Liver (tissue), 3 donors: ENCODE data around the gene EPHB2.

Experiments used
- ATF3 ChIP-seq: IDR thresholded peaks from 2 replicates; pipeline ENCODE4 v1.6.1; 2016; ENCODE audit warnings: antibody characterized with exemption
- CTCF ChIP-seq: fragments of 150-350 bp; IDR thresholded peaks from 2 replicates; pipeline ENCODE4 v1.5.1; 2017; ENCODE audit warnings: improper control_type of control experiment, low read depth, low read length; ENCODE audit not compliant: missing input control
- EGR1 ChIP-seq, 2 donors: IDR thresholded peaks; 2 replicates each; pipeline ENCODE4 v1.6.1; 2016 to 2018; ENCODE audit warnings: antibody characterized with exemption in 2 of 2, low read depth in 2 of 2
- HNF4A ChIP-seq, 2 donors: conservative IDR thresholded peaks; 2 replicates each; pipeline ENCODE4 v1.6.1; 2016; ENCODE audit warnings: antibody characterized with exemption in 2 of 2, mild to moderate bottlenecking in 2 of 2
- JUND ChIP-seq, 2 donors: IDR thresholded peaks; 2 replicates each; pipeline ENCODE4 v1.6.1; 2016; ENCODE audit warnings: antibody characterized with exemption in 2 of 2
- MAX ChIP-seq: IDR thresholded peaks from 2 replicates; pipeline ENCODE4 v1.6.1; 2016; ENCODE audit warnings: antibody characterized with exemption
- RAD21 ChIP-seq, 2 donors: IDR thresholded peaks; 2 replicates each; pipeline ENCODE4 v1.6.1; 2016; ENCODE audit warnings: antibody characterized with exemption in 2 of 2, mild to moderate bottlenecking in 2 of 2
- REST ChIP-seq: IDR thresholded peaks from 2 replicates; pipeline ENCODE4 v1.6.1; 2016; ENCODE audit warnings: antibody characterized with exemption, mild to moderate bottlenecking
- RXRA ChIP-seq, 2 donors: IDR thresholded peaks; 2 replicates each; pipeline ENCODE4 v1.6.1; 2017 to 2018; ENCODE audit warnings: antibody characterized with exemption in 2 of 2, mild to moderate bottlenecking in 1 of 2
- TAF1 ChIP-seq: conservative IDR thresholded peaks from 2 replicates; pipeline ENCODE4 v1.6.1; 2016; ENCODE audit warnings: antibody characterized with exemption, mild to moderate bottlenecking
- YY1 ChIP-seq: IDR thresholded peaks from 2 replicates; pipeline ENCODE4 v1.6.1; 2016; ENCODE audit warnings: antibody characterized with exemption, mild to moderate bottlenecking
- ZBTB33 ChIP-seq: IDR thresholded peaks from 2 replicates; pipeline ENCODE4 v1.6.1; 2016; ENCODE audit warnings: antibody characterized with exemption
- donor health status: healthy.
- donor health status: healthy.

GRCh38 chr1:22936681-22937080 lies 226.0 kb downstream of the EPHB2 start:
- TF ChIP-seq CTCF, result no peak
- TF ChIP-seq RAD21 (IDR thresholded peaks at IDR 0.05), result no peak
- TF ChIP-seq HNF4A (conservative IDR thresholded peaks at IDR 0.05), result no peak
- TF ChIP-seq YY1, result no peak
- no peak for TF ChIP-seq MAX
- TF ChIP-seq JUND (IDR thresholded peaks at IDR 0.05), result no peak
- TF ChIP-seq TAF1, result no peak
- TF ChIP-seq RXRA (IDR thresholded peaks at IDR 0.05), result no peak
- TF ChIP-seq ZBTB33, result no peak
- TF ChIP-seq REST, result no peak
- TF ChIP-seq EGR1 (IDR thresholded peaks at IDR 0.05; ENCODE audit: low read depth in 2 of 2), result no peak
- TF ChIP-seq ATF3, result no peak
